ENCODE measurements around the gene MPP3.

GRCh38 chr17:43841282-43841681 is 8.3 kb upstream of the MPP3 start:
- TF ChIP-seq, protein P1, sequence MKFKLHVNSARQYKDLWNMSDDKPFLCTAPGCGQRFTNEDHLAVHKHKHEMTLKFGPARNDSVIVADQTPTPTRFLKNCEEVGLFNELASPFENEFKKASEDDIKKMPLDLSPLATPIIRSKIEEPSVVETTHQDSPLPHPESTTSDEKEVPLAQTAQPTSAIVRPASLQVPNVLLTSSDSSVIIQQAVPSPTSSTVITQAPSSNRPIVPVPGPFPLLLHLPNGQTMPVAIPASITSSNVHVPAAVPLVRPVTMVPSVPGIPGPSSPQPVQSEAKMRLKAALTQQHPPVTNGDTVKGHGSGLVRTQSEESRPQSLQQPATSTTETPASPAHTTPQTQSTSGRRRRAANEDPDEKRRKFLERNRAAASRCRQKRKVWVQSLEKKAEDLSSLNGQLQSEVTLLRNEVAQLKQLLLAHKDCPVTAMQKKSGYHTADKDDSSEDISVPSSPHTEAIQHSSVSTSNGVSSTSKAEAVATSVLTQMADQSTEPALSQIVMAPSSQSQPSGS (IDR thresholded peaks at IDR 0.05; ENCODE audit: low read length) = no peak
- TF ChIP-seq NFYB (IDR thresholded peaks at IDR 0.05; ENCODE audit: insufficient read depth, low read depth, low read length) (no peak), MTA3 (IDR thresholded peaks at IDR 0.05; ENCODE audit: borderline replicate concordance, low read length) (no peak), POLR2A (IDR thresholded peaks at IDR 0.05; ENCODE audit: low read depth, low read length) (no peak), ZNF274 (IDR thresholded peaks at IDR 0.05; ENCODE audit: insufficient read depth, insufficient read length) (no peak), IRF4 (IDR thresholded peaks at IDR 0.05; ENCODE audit: low read depth, low read length) (no peak), MXI1 (IDR thresholded peaks at IDR 0.05; ENCODE audit: low read depth, low read length) (no peak), SIX5 (IDR thresholded peaks at IDR 0.05; ENCODE audit: low read depth, low read length, severe bottlenecking) (no peak), YY1 (IDR thresholded peaks at IDR 0.05; ENCODE audit: low read depth, low read length) (no peak), ZBTB4 (CRISPR knock-in tag; IDR thresholded peaks at IDR 0.05) (no peak), CBX5 (IDR thresholded peaks at IDR 0.05; ENCODE audit: low read depth) (no peak), POLR2AphosphoS2 (IDR thresholded peaks at IDR 0.05; ENCODE audit: low read depth, low read length) (no peak), PRDM15 (CRISPR knock-in tag; IDR thresholded peaks at IDR 0.05) (no peak)
- TF ChIP-seq, protein P2, sequence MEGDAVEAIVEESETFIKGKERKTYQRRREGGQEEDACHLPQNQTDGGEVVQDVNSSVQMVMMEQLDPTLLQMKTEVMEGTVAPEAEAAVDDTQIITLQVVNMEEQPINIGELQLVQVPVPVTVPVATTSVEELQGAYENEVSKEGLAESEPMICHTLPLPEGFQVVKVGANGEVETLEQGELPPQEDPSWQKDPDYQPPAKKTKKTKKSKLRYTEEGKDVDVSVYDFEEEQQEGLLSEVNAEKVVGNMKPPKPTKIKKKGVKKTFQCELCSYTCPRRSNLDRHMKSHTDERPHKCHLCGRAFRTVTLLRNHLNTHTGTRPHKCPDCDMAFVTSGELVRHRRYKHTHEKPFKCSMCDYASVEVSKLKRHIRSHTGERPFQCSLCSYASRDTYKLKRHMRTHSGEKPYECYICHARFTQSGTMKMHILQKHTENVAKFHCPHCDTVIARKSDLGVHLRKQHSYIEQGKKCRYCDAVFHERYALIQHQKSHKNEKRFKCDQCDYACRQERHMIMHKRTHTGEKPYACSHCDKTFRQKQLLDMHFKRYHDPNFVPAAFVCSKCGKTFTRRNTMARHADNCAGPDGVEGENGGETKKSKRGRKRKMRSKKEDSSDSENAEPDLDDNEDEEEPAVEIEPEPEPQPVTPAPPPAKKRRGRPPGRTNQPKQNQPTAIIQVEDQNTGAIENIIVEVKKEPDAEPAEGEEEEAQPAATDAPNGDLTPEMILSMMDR (IDR thresholded peaks at IDR 0.05 in 2 of 3, conservative IDR thresholded peaks at IDR 0.05 in 1 of 3; ENCODE audit: control insufficient read depth in 2 of 3, extremely low read depth in 1 of 3, insufficient read depth in 1 of 3, low read depth in 3 of 3, low read length in 3 of 3) = no peak

Measured in GM12878 (cell line).